Fibroblast of lung (primary cell): ENCODE results near the gene ACBD4.

ENCODE experiments used
- CTCF ChIP-seq, 2 donors: IDR thresholded peaks in 1 of 2; conservative IDR thresholded peaks in 1 of 2; 1 replicate in 1 of 2; 2 replicates in 1 of 2; pipeline ENCODE4 v1.5.1; 2011 to 2012; ENCODE audit warnings: low read length in 2 of 2, control low read depth in 1 of 2, inconsistent platforms in 1 of 2, low read depth in 1 of 2, mild to moderate bottlenecking in 1 of 2
- EZH2 ChIP-seq: IDR thresholded peaks from 2 replicates; pipeline ENCODE4 v1.5.1; 2012; ENCODE audit warnings: low read length, control low read depth, mild to moderate bottlenecking; ENCODE audit errors: missing control alignments

- TF ChIP-seq CTCF (conservative IDR thresholded peaks at IDR 0.05 in 1 of 2, IDR thresholded peaks at IDR 0.05 in 1 of 2; ENCODE audit: low read depth in 1 of 2, low read length in 2 of 2) (peak in 1 of 2 donors; percentile 5), EZH2 (no peak)
These were observed 26.6 kb upstream of the ACBD4 start for GRCh38 chr17:45108595-45109521.
